Activated CD8-positive, alpha-beta T cell treated with anti-CD3 and anti-CD28 coated beads for 36 hours (primary cell): ENCODE results near the gene HOXB13. TPM values are rescaled to one million over a fixed set of nuclear protein-coding genes. Genes with fewer than 3 reads are reported as not detected.

Experiments used
- ATAC-seq: fragments of 200-7000 bp; cut with Tn5 transposase; one replicate; pipeline ENCODE4 v1.10.0; 2021; ENCODE audit warnings: mild to moderate bottlenecking, moderate library complexity
- CTCF ChIA-PET: fragments of 350-600 bp; sonication (Branson Sonifier 250); formaldehyde crosslinking; loops from one replicate; lab custom pipeline; 2021; ENCODE audit warnings: antibody characterized with exemption; lab: Charles Lee
- POLR2A ChIA-PET: fragments of 350-600 bp; sonication (Branson Sonifier 250); formaldehyde crosslinking; loops from one replicate; lab custom pipeline; 2021; ENCODE audit warnings: antibody characterized with exemption; lab: Charles Lee
- DNase-seq: peaks from one replicate; pipeline ENCODE4 v3.0.0-alpha.2; 2020
- H3K27ac Mint-ChIP-seq: one replicate; pipeline ENCODE4 v1.8.0; 2021; ENCODE audit warnings: mild to moderate bottlenecking, mixed read lengths
- H3K27me3 Mint-ChIP-seq: one replicate; pipeline ENCODE4 v1.8.0; 2021; ENCODE audit warnings: mixed read lengths
- H3K36me3 Mint-ChIP-seq: one replicate; pipeline ENCODE4 v1.8.0; 2021; ENCODE audit warnings: low read depth, mixed read lengths
- H3K4me1 Mint-ChIP-seq: one replicate; pipeline ENCODE4 v1.8.0; 2021; ENCODE audit warnings: low read depth, mixed read lengths
- H3K4me3 Mint-ChIP-seq: one replicate; pipeline ENCODE4 v1.8.0; 2021; ENCODE audit warnings: mild to moderate bottlenecking, moderate library complexity, mixed read lengths
- H3K9me3 Mint-ChIP-seq: one replicate; pipeline ENCODE4 v1.8.0; 2021; ENCODE audit warnings: mixed read lengths
- intact Hi-C: fragments of 100-400 bp; cut with micrococcal nuclease; formaldehyde crosslinking; loops from one replicate; pipeline ENCODE4 v1.10.0; 2022
- total RNA-seq, 2 experiments: library from RNA; stranded (reverse); gene quantifications; one replicate each; pipeline ENCODE4 v1.2.3, GENCODE V29; 2021
- TF ChIP-seq, protein P1 (sequence below): fragments of 200-600 bp; IDR thresholded peaks from one replicate; pipeline ENCODE4 v1.8.0; 2022; ENCODE audit warnings: antibody characterized with exemption, mild to moderate bottlenecking

HOXB13 gene
- total RNA-seq, 2 experiments from 2014 or later = not detected

DNA sequence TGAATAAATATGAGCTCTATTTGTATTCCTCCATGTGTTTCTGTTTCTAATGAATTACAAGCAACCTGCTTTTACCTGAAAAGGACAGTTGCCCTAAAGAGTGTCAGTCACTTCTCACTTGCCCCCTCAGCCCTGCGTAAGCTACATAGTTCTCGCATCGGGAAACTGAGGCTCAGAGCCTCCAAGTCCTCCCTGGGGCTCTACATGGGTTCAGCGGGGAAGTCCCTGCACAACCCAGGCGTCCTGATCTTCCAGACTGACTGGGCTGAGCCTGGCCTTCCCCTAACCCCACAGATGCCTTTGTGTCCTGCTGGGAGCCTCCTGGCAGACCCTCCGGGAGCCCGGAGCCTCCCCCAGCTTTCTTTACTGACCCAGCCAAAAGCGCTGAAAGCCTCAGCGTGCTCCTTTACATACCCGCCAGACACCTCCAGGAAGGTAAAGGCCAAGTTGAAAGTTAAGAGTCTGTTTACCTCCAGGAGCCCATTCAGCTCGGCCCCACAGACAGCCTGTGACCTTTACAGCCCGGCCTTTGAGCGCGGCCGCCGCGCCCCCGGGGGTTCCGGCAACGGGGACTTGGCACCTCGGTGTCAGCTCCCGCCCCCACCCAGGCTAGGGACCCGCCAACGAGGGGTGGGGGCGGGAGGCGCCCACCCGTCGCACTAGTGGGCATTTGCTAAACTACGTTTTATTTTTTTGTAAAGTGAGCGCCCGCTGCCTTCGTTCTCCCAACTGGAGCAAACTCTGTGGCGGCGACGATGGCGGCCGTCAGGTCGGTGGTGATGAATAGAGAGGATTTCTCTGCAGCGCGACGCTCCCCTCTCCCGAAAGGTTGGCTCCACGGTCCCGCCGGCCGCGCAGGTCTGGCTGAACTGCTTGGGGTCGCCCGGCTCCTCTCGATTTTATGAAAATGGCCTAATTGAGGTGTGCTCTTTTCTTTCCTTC lies 4.4 kb upstream of the HOXB13 start:
- no peak overlapping the region for H3K27ac Mint-ChIP-seq
- intact Hi-C loops = no loop called here
- no peaks in the 10 kb centered on the region for H3K9me3 Mint-ChIP-seq

DNA sequence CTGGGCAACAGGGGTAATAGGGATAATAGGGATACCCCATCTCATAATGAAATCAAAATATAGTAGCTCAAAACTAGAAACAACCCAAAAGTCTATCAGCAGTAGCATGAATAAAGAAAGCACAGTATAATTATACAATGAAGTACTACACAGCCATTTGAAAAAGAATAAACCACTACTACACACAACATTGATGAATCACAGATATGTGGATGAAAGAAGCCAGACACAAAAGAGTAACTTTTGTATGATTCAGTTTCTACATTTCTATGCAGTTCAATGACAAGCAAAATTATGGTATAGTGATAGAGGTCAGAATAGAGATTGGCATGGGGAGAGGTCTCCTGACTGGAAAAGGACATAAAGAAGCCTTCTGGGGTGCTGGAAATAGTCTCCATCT lies 2.8 kb upstream of the HOXB13 start:
- POLR2A ChIA-PET = interaction anchor here (1.1 kb wide), 1 partner anchor 13 kb away, joined by 3 read pairs; no protein-coding TSS in a partner anchor
- H3K27ac Mint-ChIP-seq = no peak overlapping the region
- ATAC-seq (no peak), DNase-seq (no peak)
- H3K36me3 Mint-ChIP-seq = no peaks in the 10 kb centered on the region
- no peaks in the 10 kb centered on the region for H3K9me3 Mint-ChIP-seq
- TF ChIP-seq, protein P1, sequence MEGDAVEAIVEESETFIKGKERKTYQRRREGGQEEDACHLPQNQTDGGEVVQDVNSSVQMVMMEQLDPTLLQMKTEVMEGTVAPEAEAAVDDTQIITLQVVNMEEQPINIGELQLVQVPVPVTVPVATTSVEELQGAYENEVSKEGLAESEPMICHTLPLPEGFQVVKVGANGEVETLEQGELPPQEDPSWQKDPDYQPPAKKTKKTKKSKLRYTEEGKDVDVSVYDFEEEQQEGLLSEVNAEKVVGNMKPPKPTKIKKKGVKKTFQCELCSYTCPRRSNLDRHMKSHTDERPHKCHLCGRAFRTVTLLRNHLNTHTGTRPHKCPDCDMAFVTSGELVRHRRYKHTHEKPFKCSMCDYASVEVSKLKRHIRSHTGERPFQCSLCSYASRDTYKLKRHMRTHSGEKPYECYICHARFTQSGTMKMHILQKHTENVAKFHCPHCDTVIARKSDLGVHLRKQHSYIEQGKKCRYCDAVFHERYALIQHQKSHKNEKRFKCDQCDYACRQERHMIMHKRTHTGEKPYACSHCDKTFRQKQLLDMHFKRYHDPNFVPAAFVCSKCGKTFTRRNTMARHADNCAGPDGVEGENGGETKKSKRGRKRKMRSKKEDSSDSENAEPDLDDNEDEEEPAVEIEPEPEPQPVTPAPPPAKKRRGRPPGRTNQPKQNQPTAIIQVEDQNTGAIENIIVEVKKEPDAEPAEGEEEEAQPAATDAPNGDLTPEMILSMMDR = no peak
- no peak overlapping the region for H3K4me3 Mint-ChIP-seq
- intact Hi-C loops = no loop called here
- peaks cover 89% of the 10 kb centered on the region for H3K27me3 Mint-ChIP-seq
- CTCF ChIA-PET = interaction anchor here (0.8 to 2.8 kb wide), 6 partner anchors 18 to 153 kb away, joined by 3 to 13 read pairs (median 4); no protein-coding TSS in a partner anchor
- H3K4me1 Mint-ChIP-seq = peaks cover 25% of the 10 kb centered on the region

More for the DNA sequence above, 4.4 kb upstream of the HOXB13 start:
- Mint-ChIP-seq H3K4me3 (peak overlapping the region; percentile 25), H3K4me1 (peaks cover 25% of the 10 kb centered on the region), H3K36me3 (no peaks in the 10 kb centered on the region), H3K27me3 (peaks cover 89% of the 10 kb centered on the region)
- CTCF ChIA-PET = interaction anchor here (0.6 to 8.5 kb wide), 9 partner anchors 8 to 253 kb away, joined by 3 to 82 read pairs (median 5); partner anchors contain the start of gene PRAC2
- ATAC-seq (peak; percentile 48), DNase-seq (peak; percentile 32)
- TF ChIP-seq, protein P1 = no peak
- POLR2A ChIA-PET = interaction anchor here (0.6 to 1.1 kb wide), 2 partner anchors 11 to 93 kb away, joined by 3 read pairs; no protein-coding TSS in a partner anchor

DNA sequence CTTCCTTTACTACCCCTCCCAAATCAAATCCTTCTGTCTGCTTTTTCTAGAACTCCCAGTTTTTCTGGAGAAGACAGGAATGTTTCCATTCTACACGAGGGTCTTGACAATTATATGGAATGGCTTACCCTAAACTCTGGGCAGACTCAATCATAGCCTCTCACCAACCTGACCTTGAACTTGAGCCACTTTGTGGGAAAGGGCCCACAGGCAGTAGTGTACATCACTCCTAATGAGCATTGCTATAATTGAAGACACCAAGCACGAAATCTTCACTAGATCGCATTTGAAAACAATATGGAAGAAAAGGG lies 1.6 kb upstream of the HOXB13 start:
- DNase-seq = no peak
- TF ChIP-seq, protein P1 = no peak
- Mint-ChIP-seq H3K9me3 (no peaks in the 10 kb centered on the region), H3K4me1 (peaks cover 26% of the 10 kb centered on the region), H3K36me3 (no peaks in the 10 kb centered on the region), H3K27ac (no peak overlapping the region), H3K27me3 (peaks cover 89% of the 10 kb centered on the region), H3K4me3 (no peak overlapping the region)
- ATAC-seq = no peak
- POLR2A ChIA-PET = no interaction called here
- intact Hi-C loops = no loop called here
- CTCF ChIA-PET = interaction anchor here (1.3 to 2.8 kb wide), 2 partner anchors 52 to 75 kb away, joined by 3 to 13 read pairs; no protein-coding TSS in a partner anchor

DNA sequence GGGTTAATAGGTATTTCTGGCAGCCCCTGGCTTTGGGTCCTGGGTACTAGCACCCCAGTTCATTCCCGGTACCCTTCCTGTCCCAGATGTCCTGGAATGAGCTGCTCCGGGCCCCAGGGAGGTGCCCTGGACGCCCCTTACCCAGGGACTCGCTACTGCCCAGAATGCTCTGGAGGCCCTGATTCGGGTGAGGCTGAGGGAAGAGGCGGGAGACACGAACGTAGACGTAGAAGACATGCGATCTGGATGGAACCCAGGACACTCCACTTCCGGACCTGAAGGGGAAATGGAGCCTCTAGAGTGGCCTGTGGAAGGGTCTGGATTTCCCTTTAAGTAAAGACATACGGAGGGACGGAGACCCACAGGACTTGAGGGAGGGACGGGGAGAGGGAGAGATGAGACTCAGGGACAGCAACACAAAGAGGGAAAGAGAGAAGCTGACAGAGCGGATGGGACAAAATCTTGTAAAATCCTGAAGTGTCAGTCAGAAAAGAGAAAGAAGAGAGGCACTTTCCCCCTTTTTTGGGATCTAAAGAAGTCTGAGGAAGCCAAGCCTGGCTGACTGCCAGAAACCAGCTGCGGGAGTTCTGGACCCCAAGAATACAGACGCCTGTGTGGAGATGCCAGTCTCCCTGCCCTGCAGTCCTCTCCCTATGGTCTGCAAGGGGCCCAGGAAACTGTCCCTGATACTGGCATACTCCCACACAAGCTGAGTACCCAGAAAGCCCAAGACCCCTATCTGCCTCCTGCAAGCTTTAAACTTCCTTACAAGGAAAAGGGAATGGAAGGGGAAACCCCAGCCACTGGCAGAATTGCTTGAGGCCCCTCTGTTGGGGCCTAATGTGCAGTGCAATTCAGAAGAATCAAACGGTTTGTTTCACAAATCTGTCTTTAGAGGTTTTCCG lies 1.0 kb upstream of the HOXB13 start:
- TF ChIP-seq, protein P1 = no peak
- H3K4me1 Mint-ChIP-seq = peaks cover 31% of the 10 kb centered on the region
- DNase-seq (no peak), ATAC-seq (no peak)
- H3K4me3 Mint-ChIP-seq = no peak overlapping the region
- H3K9me3 Mint-ChIP-seq = no peaks in the 10 kb centered on the region
- no peak overlapping the region for H3K27ac Mint-ChIP-seq
- CTCF ChIA-PET = interaction anchor here (1.9 to 3.0 kb wide), 2 partner anchors 11 to 51 kb away, joined by 8 to 12 read pairs; no protein-coding TSS in a partner anchor
- no peaks in the 10 kb centered on the region for H3K36me3 Mint-ChIP-seq
- POLR2A ChIA-PET = no interaction called here
- intact Hi-C loops = loop anchor here (5.0 to 10.0 kb wide), 2 partner anchors 58 to 115 kb away; partner anchors contain the start of genes HOXB7 and HOXB8
- H3K27me3 Mint-ChIP-seq = peaks cover 89% of the 10 kb centered on the region
